Kidney tubule cell (primary cell): ENCODE data around the gene INSM2.

ENCODE experiments used
- DNase-seq: peaks from one replicate; pipeline ENCODE4 v3.0.0-alpha.2; 2018; ENCODE audit warnings: low spot score

The INSM2 gene

GRCh38 chr14:35533357-35534207 is at the start of gene INSM2:
Gene INSM2 (plus strand): TSS chr14:35534164. CDS start chr14:35534253, 89 bp downstream.
- DNase-seq: peak; percentile 67

GRCh38 chr14:35492569-35493014 is 41.4 kb upstream of the INSM2 start:
- DNase-seq: no peak

- DNase-seq: no peak
Measured at GRCh38 chr14:35495278-35495677, 38.7 kb upstream of the INSM2 start.

- no peak for DNase-seq
Measured at GRCh38 chr14:35499180-35499579, 34.8 kb upstream of the INSM2 start.

GRCh38 chr14:35503646-35504045 is 30.3 kb upstream of the INSM2 start:
- no peak for DNase-seq

- no peak for DNase-seq
Measured at GRCh38 chr14:35504260-35504659, 29.7 kb upstream of the INSM2 start.

GRCh38 chr14:35506461-35506860 is 27.5 kb upstream of the INSM2 start:
- no peak for DNase-seq

GRCh38 chr14:35506927-35507326 is 27.0 kb upstream of the INSM2 start:
- peak; percentile 35 for DNase-seq

- no peak for DNase-seq
Measured at GRCh38 chr14:35509846-35510245, 24.1 kb upstream of the INSM2 start.

- DNase-seq: no peak
Measured at GRCh38 chr14:35512765-35513164, 21.2 kb upstream of the INSM2 start.

GRCh38 chr14:35515916-35516315 is 18.0 kb upstream of the INSM2 start:
- no peak for DNase-seq

GRCh38 chr14:35519986-35520385 is 14.0 kb upstream of the INSM2 start:
- no peak for DNase-seq

- no peak for DNase-seq
Measured at GRCh38 chr14:35525695-35526094, 8.3 kb upstream of the INSM2 start.

- no peak for DNase-seq
Measured at GRCh38 chr14:35526962-35527361, 7.0 kb upstream of the INSM2 start.

GRCh38 chr14:35531960-35532747 is 1.8 kb upstream of the INSM2 start:
- DNase-seq: no peak

- DNase-seq: no peak
Measured at GRCh38 chr14:35532783-35533356, 1.1 kb upstream of the INSM2 start.

- peak; percentile 14 for DNase-seq
Measured at GRCh38 chr14:35534208-35534872, 376 bp downstream of the INSM2 start.

GRCh38 chr14:35534873-35535482 is 1.0 kb downstream of the INSM2 start:
- DNase-seq: peak; percentile 70

- DNase-seq: no peak
Measured at GRCh38 chr14:35535483-35536112, 1.6 kb downstream of the INSM2 start.

GRCh38 chr14:35539969-35540368 is 6.0 kb downstream of the INSM2 start:
- DNase-seq: no peak

- DNase-seq: no peak
Measured at GRCh38 chr14:35543006-35543405, 9.0 kb downstream of the INSM2 start.
